ENCODE data around the gene ARID1B.

The ARID1B gene

GRCh38 chr6:156839591-156840001 lies 62.4 kb downstream of the ARID1B start:
- Mint-ChIP-seq H3K27ac (no peak overlapping the region), H3K4me3 (no peak overlapping the region), H3K27me3 (no peaks in the 10 kb centered on the region), H3K4me1 (ENCODE audit: low read depth) (peaks cover 69% of the 10 kb centered on the region), H3K36me3 (ENCODE audit: low read depth) (peaks cover 16% of the 10 kb centered on the region), H3K9me3 (no peaks in the 10 kb centered on the region)
- no peak for DNase-seq

DNA sequence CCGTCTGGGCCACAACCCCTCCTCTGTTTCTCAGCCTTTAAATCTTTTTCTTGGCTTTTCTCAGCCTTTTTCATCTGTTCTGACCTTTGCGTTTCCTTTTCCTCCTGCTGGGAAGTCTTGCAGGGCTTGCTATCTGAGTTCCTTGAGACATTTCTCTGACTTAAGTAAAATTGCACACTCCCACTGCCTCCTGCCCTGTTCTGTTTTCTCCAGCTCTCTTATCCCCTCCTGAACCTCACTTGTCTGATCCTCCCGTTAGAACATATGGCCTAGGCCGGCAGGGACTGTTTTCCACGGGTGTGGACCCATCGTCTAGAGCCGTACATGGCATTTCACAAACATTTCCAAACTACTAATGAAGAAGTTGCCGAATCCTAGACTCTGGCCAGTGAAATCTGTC lies 63.0 kb downstream of the ARID1B start:
- no peaks in the 10 kb centered on the region for H3K27me3 Mint-ChIP-seq
- H3K4me1 Mint-ChIP-seq (ENCODE audit: low read depth) = peaks cover 74% of the 10 kb centered on the region
- no peak for DNase-seq
- H3K27ac Mint-ChIP-seq = peak overlapping the region; percentile 46
- no peak overlapping the region for H3K4me3 Mint-ChIP-seq
- no peaks in the 10 kb centered on the region for H3K9me3 Mint-ChIP-seq
- H3K36me3 Mint-ChIP-seq (ENCODE audit: low read depth) = peaks cover 21% of the 10 kb centered on the region

- no peak overlapping the region for H3K4me3 Mint-ChIP-seq
- DNase-seq = no peak
- H3K4me1 Mint-ChIP-seq (ENCODE audit: low read depth) = peaks cover 79% of the 10 kb centered on the region
These were observed 63.4 kb downstream of the ARID1B start for GRCh38 chr6:156840606-156841005.

DNA sequence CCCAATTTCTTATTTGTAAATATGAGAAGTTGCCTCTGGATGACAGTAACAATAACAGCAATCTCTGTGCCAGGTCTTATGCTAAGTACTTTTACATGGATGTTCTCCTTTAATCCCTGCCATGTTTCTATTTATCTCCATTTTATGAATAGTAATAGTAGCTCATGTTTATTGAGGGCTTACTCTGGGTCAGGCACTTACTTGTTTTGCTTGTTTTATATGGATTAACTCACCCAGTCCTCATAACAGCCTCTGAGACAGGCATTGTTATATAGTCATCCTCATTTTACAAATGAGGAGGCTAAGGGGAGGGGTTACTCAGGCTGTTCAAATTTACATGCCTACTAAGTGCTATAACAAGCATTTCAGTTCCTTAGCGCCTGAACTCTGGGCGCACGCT lies 64.3 kb downstream of the ARID1B start:
- H3K27me3 Mint-ChIP-seq = no peaks in the 10 kb centered on the region
- no peak overlapping the region for H3K27ac Mint-ChIP-seq
- H3K4me3 Mint-ChIP-seq = no peak overlapping the region
- H3K4me1 Mint-ChIP-seq (ENCODE audit: low read depth) = peaks cover 77% of the 10 kb centered on the region
- no peak for DNase-seq
- H3K9me3 Mint-ChIP-seq = no peaks in the 10 kb centered on the region
- peaks cover 17% of the 10 kb centered on the region for H3K36me3 Mint-ChIP-seq (ENCODE audit: low read depth)

More at GRCh38 chr6:156840606-156841005, 63.4 kb downstream of the ARID1B start:
- H3K9me3 Mint-ChIP-seq = no peaks in the 10 kb centered on the region
- no peaks in the 10 kb centered on the region for H3K27me3 Mint-ChIP-seq
- H3K36me3 Mint-ChIP-seq (ENCODE audit: low read depth) = peaks cover 22% of the 10 kb centered on the region
- H3K27ac Mint-ChIP-seq = peak overlapping the region; percentile 6

- no peaks in the 10 kb centered on the region for H3K27me3 Mint-ChIP-seq
- H3K27ac Mint-ChIP-seq = no peak overlapping the region
These were observed 65.5 kb downstream of the ARID1B start for GRCh38 chr6:156842598-156843250.

GRCh38 chr6:156844089-156844488 lies 66.9 kb downstream of the ARID1B start:
- Mint-ChIP-seq H3K4me3 (no peak overlapping the region), H3K4me1 (ENCODE audit: low read depth) (peaks cover 93% of the 10 kb centered on the region), H3K9me3 (no peaks in the 10 kb centered on the region), H3K27ac (no peak overlapping the region), H3K36me3 (ENCODE audit: low read depth) (peaks cover 17% of the 10 kb centered on the region), H3K27me3 (no peaks in the 10 kb centered on the region)
- DNase-seq = no peak

More at GRCh38 chr6:156842598-156843250, 65.5 kb downstream of the ARID1B start:
- no peak for DNase-seq
- Mint-ChIP-seq H3K36me3 (ENCODE audit: low read depth) (peaks cover 19% of the 10 kb centered on the region), H3K9me3 (no peaks in the 10 kb centered on the region), H3K4me3 (no peak overlapping the region), H3K4me1 (ENCODE audit: low read depth) (peaks cover 87% of the 10 kb centered on the region)

DNA sequence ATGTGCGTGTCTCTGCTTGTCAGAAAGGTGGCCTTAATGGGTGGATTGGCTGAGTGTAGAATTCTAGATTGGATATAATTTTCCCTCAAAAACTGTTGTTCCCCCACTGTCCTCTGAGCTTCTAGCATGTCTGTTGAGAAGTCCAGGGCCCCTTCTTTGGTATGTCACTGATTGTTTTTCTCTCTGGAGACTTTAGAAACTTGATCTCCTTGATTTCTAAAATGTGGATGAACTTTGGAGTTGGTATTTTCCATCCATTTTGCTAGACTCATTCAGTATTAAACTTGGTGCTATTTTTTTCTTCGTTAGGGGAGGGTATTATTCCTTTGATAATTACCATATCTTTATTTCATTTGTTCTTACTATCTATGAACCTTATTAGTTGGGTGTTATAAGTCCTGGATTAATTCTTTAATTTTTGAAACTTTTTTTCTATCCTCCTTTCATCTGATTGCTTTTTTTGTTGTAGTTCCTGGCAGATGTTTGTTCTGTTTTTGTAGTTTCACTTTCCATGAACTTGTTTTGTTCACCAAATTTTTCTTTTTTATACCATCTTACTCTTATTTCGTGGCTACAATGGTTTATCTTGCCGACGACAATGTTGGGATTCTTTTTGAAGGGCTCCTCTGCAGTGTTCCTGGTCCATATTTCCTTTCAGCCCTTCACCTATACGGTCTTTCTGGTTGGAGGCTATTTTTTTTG lies 68.4 kb downstream of the ARID1B start:
- DNase-seq = no peak
- Mint-ChIP-seq H3K27me3 (no peaks in the 10 kb centered on the region), H3K4me1 (ENCODE audit: low read depth) (peaks cover 94% of the 10 kb centered on the region), H3K9me3 (no peaks in the 10 kb centered on the region), H3K27ac (peak overlapping the region; percentile 55), H3K4me3 (peak overlapping the region; percentile 3), H3K36me3 (ENCODE audit: low read depth) (peaks cover 15% of the 10 kb centered on the region)

- Mint-ChIP-seq H3K4me3 (no peak overlapping the region), H3K36me3 (ENCODE audit: low read depth) (peaks cover 15% of the 10 kb centered on the region), H3K27me3 (no peaks in the 10 kb centered on the region), H3K27ac (peak overlapping the region; percentile 9), H3K4me1 (ENCODE audit: low read depth) (peaks cover 94% of the 10 kb centered on the region), H3K9me3 (no peaks in the 10 kb centered on the region)
- DNase-seq = no peak
These were observed 69.8 kb downstream of the ARID1B start for GRCh38 chr6:156846845-156847599.

- H3K4me1 Mint-ChIP-seq (ENCODE audit: low read depth) = peaks cover 94% of the 10 kb centered on the region
These were observed 70.9 kb downstream of the ARID1B start for GRCh38 chr6:156848123-156848522.

GRCh38 chr6:156848533-156848932 lies 71.4 kb downstream of the ARID1B start:
- Mint-ChIP-seq H3K36me3 (ENCODE audit: low read depth) (peaks cover 13% of the 10 kb centered on the region), H3K9me3 (no peaks in the 10 kb centered on the region), H3K4me1 (ENCODE audit: low read depth) (peaks cover 95% of the 10 kb centered on the region), H3K4me3 (no peak overlapping the region), H3K27ac (peak overlapping the region; percentile 33), H3K27me3 (no peaks in the 10 kb centered on the region)
- no peak for DNase-seq

More at GRCh38 chr6:156848123-156848522, 70.9 kb downstream of the ARID1B start:
- Mint-ChIP-seq H3K9me3 (no peaks in the 10 kb centered on the region), H3K27ac (peak overlapping the region; percentile 33), H3K27me3 (no peaks in the 10 kb centered on the region), H3K36me3 (ENCODE audit: low read depth) (peaks cover 13% of the 10 kb centered on the region), H3K4me3 (no peak overlapping the region)
- DNase-seq = no peak

- Mint-ChIP-seq H3K27ac (no peak overlapping the region), H3K27me3 (no peaks in the 10 kb centered on the region), H3K4me1 (ENCODE audit: low read depth) (peaks cover 96% of the 10 kb centered on the region)
These were observed 72.6 kb downstream of the ARID1B start for GRCh38 chr6:156849806-156850205.

DNA sequence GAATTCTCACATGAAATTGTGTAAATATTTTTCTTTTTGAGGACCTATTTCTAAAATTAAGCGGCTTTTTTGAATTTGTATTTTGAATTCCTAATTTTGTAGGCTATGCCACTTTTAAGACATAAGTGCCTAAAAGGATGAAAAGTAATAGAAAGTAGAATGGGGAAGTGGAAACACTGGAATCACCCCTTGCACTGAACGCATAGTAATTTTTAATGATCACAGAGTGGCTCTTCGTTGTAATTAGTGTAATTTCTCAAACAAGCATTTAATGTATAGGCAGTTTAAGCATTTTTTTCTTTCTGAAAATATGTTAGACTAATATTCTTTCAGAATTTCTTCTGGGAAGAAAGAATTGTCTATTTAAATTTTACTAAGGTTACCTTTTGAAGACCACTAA lies 73.2 kb downstream of the ARID1B start:
- H3K27me3 Mint-ChIP-seq = no peaks in the 10 kb centered on the region
- no peak overlapping the region for H3K4me3 Mint-ChIP-seq
- no peak overlapping the region for H3K27ac Mint-ChIP-seq
- H3K4me1 Mint-ChIP-seq (ENCODE audit: low read depth) = peaks cover 94% of the 10 kb centered on the region
- peaks cover 8% of the 10 kb centered on the region for H3K36me3 Mint-ChIP-seq (ENCODE audit: low read depth)
- DNase-seq = no peak
- no peaks in the 10 kb centered on the region for H3K9me3 Mint-ChIP-seq

More at GRCh38 chr6:156849806-156850205, 72.6 kb downstream of the ARID1B start:
- DNase-seq = no peak
- Mint-ChIP-seq H3K9me3 (no peaks in the 10 kb centered on the region), H3K4me3 (no peak overlapping the region), H3K36me3 (ENCODE audit: low read depth) (peaks cover 10% of the 10 kb centered on the region)

DNA sequence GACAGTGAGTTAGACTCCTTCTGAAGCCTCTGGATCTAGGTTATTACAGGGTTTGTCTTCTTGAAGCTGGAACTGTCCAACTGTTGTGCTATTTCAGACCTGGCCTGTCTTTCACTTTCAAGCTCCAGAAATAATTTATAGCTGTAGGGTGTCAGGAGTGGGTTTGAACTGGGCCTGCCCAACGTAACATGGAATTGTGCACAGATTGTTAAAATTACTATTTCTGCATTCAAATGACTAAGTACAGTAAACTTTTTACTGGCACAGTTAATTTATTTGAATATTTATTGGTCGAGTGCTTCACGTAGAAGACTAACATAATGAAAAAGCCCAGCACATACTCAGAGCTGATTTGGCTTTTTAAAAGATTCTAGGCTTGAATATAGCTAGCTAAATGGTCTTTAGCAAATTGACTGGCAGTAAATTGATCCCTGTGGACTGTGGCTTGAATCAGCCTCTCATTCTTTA lies 74.3 kb downstream of the ARID1B start:
- no peak overlapping the region for H3K27ac Mint-ChIP-seq

GRCh38 chr6:156852147-156852857 lies 75.1 kb downstream of the ARID1B start:
- H3K36me3 Mint-ChIP-seq (ENCODE audit: low read depth) = no peaks in the 10 kb centered on the region
- no peak overlapping the region for H3K27ac Mint-ChIP-seq
- peaks cover 96% of the 10 kb centered on the region for H3K4me1 Mint-ChIP-seq (ENCODE audit: low read depth)
- H3K4me3 Mint-ChIP-seq = no peak overlapping the region
- no peaks in the 10 kb centered on the region for H3K27me3 Mint-ChIP-seq
- DNase-seq = no peak
- H3K9me3 Mint-ChIP-seq = no peaks in the 10 kb centered on the region

More for the DNA sequence above, 74.3 kb downstream of the ARID1B start:
- peaks cover 96% of the 10 kb centered on the region for H3K4me1 Mint-ChIP-seq (ENCODE audit: low read depth)
- no peak overlapping the region for H3K4me3 Mint-ChIP-seq
- H3K36me3 Mint-ChIP-seq (ENCODE audit: low read depth) = peaks cover 3% of the 10 kb centered on the region
- DNase-seq = no peak
- H3K9me3 Mint-ChIP-seq = no peaks in the 10 kb centered on the region
- no peaks in the 10 kb centered on the region for H3K27me3 Mint-ChIP-seq

All from activated T-cell treated with anti-CD3 and anti-CD28 coated beads, Interleukin-2, amount 50 U/mL, for 24 hours (primary cell).